NCI-H2081 (cell line): Measurements from ENCODE around the gene ALPL.

Source experiments
- DNase-seq, 2 experiments: peaks; one replicate each; lab custom pipeline; 2025; lab: John Stamatoyannopoulos, UW

Gene ALPL

GRCh38 chr1:21576031-21576797 lies 67.0 kb downstream of the ALPL start:
- no peak for DNase-seq

DNA sequence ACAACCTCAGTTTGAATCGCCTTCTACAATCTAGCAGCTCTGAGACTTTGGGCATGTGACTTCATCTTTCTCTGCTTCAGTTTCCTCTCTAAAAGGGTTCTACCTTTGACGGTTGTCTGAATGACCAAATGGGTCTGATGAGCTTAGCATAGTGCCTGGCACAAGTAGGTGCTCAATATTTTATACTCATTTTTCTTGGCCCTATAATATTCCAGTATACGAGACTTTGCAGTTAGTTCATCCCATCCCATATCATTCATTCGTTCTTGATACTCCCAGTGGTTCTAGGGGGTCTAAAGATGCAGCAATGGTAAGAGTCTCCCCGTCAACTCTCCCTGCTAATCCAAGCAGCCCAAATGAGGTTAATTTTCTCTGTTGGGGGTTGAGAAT lies 67.6 kb downstream of the ALPL start:
- no peak for DNase-seq

- DNase-seq = no peak
Measured at GRCh38 chr1:21577324-21577723, 68.1 kb downstream of the ALPL start.

GRCh38 chr1:21577933-21578332 lies 68.7 kb downstream of the ALPL start:
- no peak for DNase-seq

DNA sequence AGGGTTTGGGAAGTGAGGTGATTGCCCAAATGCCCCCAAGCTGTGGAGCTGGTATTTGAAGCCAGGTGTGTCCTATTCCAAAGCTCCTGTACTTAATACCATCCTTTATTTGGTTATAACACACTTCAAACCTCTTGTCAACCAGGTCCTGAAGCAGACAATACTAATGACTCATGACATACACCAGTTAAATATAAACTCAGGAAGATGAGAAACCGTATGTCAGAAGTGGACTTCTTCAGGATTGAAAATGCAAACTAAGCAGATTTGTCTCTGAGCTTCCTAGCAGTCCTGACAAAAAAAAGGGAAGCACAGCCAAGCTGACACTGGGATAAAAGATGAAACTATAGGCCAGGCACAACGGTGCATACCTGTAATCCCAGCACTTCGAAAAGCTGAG lies 70.6 kb downstream of the ALPL start:
- no peak for DNase-seq

GRCh38 chr1:21584096-21584495 lies 74.9 kb downstream of the ALPL start:
- no peak for DNase-seq

- no peak for DNase-seq
Measured at GRCh38 chr1:21585037-21585436, 75.8 kb downstream of the ALPL start.

DNA sequence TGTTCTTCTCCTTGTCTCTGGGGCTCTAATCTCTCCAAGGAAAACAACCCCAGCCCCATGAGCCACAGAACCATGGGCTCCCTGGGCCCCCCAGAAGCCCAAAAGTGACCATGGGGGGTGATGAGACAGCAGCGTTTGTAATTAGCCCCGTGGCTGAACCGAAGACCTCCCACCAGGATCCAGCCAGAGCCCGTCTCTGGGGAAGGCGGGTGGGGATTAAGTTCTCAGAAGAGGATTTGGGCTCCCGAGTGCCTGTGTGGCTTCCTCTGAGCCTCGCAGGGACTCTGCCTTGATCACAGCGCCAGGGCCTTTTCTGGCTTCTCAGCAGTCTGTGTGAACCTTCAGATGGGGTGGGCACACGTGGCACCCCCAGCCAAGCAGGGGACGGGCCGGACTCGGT lies 77.0 kb downstream of the ALPL start:
- no peak for DNase-seq

DNA sequence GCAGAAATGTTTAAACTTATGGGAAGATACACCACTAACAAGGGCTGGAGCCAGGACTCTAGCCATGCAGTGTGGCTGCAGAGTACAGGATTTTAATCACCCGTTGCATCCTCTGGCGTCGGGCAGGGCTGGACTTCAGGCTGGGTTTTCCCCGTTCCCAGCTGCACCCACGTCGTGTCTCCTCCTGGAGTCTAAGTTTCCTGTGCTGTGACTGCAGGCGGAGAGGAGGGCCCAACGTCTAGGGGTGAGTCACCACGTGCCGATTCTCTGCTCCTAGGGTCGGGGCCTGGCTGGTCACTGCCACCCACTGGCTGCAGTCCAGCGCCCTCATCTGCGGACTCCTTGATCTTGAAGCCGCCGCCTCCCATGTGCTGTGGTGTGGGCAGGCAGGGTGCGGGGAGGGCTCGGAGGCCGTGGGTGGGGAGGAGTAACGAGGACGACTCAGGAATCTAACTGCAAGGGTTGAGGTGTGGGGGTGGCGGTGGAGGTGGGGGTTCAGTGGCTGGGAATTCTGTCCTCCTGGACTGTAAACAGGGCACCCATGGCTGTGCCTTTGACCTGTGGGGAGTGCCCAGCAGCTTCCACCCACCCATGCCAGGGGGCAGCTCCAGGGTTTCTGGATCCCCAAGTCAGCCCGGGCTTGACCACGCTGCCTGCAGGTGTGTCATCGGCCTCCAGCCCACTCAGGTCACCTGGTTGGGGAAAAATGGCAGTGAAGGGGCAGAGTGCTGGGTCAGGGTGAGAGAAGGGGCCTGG lies 77.8 kb downstream of the ALPL start:
- no peak for DNase-seq

DNA sequence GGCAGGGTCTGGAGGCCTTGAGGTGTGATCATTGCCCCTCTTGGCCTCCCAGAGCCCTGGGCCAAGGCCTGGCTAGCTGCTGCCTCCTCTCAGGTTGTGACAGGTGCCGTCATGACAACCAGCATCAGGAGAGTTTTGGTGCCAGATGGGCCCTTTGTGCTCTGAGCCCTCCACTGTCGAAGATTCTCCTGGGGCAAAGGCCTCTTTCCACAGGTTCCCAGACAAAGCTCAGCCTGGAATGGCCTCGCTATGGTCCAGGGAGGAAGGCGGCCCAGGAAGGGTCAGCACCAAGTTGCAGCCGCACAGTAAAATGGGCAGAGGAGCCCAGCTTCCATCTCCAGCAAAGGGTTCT lies 78.4 kb downstream of the ALPL start:
- DNase-seq = no peak

DNA sequence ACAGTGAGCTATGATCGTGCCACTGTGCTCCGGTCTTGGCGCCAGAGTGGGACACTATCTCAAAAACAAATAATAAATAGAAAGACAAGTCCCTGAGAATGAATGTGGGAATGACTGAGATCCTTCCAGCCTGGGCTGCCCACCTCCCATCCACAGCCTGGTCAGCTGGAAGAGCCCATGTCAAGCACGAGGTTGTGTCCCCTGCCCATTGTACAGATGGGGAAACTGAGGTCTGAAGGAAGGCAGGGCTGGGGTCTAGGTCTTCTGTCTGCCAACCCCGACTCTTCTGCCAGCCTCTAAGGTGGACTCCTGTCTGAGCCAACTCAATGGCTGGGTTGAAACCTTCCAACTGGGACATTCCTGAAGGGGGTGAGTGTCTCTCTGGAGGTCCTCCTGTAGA lies 80.4 kb downstream of the ALPL start:
- DNase-seq = no peak

- DNase-seq = peak; percentile 73 to 89
Measured at GRCh38 chr1:21590126-21590880, 81.1 kb downstream of the ALPL start.

- peak in 1 of 2 experiments; percentile 53 for DNase-seq
Measured at GRCh38 chr1:21590934-21591333, 81.7 kb downstream of the ALPL start.

GRCh38 chr1:21592086-21592865 lies 83.1 kb downstream of the ALPL start:
- no peak for DNase-seq

DNA sequence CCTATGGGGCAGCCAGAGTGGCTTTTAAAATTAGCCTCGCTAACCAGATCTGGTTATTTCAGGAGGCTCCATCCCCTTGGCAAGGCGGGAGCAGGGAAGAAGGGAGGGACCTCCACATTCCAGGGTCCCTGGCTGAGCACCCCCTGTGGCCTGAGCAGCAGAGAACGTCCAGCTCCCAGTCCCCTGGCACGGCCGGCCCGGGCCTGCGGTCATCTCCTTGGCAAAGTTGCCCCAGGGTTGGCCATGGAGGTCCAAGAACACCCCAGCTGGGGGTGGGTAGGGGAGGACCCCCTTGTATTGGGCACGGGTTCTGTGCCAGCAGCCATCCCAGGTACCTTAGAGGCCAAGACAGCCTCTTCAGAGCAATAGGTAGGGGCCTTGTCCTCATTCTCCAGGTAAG lies 84.0 kb downstream of the ALPL start:
- DNase-seq = no peak

GRCh38 chr1:21594501-21594900 lies 85.3 kb downstream of the ALPL start:
- no peak for DNase-seq

DNA sequence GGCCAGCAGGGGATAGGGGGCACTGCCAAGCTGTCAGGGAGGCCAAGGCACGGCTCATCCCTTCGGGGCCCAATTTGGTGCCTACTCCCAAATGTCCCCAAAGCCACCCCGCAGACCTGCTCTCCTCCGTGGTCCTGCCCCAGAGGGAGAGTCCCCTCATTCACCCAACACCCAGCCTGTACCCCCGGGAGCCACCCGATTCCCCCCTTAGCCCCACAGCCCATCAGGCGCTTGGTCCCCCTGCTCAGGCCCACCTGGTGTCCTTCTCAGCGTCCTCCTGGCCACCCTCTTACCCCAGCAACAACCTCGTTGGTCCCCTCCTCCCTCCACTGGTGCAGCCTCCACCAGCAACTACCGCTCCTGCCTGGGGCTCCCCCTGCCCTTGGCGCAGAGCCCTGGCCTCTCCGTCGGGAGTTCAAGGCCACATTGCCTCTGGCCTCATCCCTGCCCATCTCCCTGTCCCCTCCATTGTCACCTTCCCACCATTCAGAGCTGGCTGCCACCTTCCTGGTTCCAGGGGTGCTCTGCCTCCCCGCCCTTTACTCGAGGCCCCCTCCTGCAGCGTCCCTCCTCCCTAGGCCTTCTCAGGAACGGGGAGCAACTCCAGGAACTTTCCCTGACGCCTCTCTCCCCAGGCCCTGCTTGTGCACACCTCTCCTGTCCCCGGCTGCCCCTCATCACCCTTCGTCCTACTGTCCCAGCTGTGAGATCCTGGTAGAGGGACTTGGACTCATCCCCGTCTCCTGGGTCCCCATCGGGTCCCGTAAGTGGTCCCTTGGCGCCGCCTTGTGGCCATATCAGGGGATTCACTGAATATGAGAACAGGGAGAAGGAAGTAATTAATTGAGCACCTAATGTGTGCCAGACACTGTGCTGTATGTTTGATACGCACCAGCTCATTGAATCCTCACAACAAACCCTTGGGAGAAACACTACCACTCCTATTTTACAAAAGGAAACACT lies 86.0 kb downstream of the ALPL start:
- DNase-seq = peak; percentile 14 to 33

- DNase-seq = no peak
Measured at GRCh38 chr1:21596174-21596573, 87.0 kb downstream of the ALPL start.

DNA sequence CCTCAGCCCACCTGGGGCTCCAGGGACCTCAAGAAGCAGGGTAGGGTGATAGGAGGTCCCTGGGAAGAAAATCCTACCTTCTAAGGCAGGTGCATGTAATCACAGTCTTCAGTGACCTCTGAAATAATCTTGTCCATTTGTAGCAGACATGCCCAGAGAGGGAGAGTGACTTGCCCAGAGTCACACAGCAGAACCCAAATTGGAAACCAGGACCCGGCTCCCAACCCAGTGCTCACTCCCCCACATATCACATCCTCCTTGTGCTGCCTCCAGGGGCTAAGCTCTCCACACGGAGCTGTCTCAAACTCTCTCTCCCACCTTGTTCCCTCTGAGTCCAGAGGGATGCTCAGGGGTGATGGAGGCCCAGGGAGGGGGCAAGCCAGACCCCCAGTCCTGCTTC lies 87.4 kb downstream of the ALPL start:
- no peak for DNase-seq

GRCh38 chr1:21597753-21598152 lies 88.5 kb downstream of the ALPL start:
- DNase-seq = no peak

GRCh38 chr1:21598417-21598816 lies 89.2 kb downstream of the ALPL start:
- DNase-seq = no peak
